ENCODE results near the gene BMF. TPM values are rescaled to one million over a fixed set of nuclear protein-coding genes. Genes with fewer than 3 reads are reported as not detected.

Gene BMF
- polyA plus RNA-seq, 3 donors = 5.6 to 59.6 (median 6.5) TPM

- Mint-ChIP-seq H3K27me3 (ENCODE audit: low read depth in 3 of 3) (peaks cover 0 to 2% (median 0%) of the 10 kb centered on the region in 3 donors), H3K9me3 (no peaks in the 10 kb centered on the region), H3K4me1 (peaks cover 36% of the 10 kb centered on the region), H3K36me3 (peaks cover 16 to 18% of the 10 kb centered on the region in 2 donors), H3K4me3 (peak overlapping the region in 1 of 2 donors; percentile 59), H3K27ac (peak overlapping the region; percentile 1 to 84 (median 56))
- peaks cover 5% of the 10 kb centered on the region for H4K20me1 ChIP-seq (ENCODE audit: insufficient read depth, low read length)
- peak overlapping the region; percentile 1 for H3K4me2 ChIP-seq (replicated peaks; ENCODE audit: extremely low read depth, low read length, poor library complexity, severe bottlenecking)
- 49% methylated on average over 6 of the region's 6 CpGs for WGBS (ENCODE audit: insufficient coverage)
- H3K36me3 ChIP-seq (replicated peaks in 1 of 2; ENCODE audit: control insufficient read depth in 1 of 2, insufficient read depth in 2 of 2, low read length in 2 of 2) = peaks cover 16 to 19% of the 10 kb centered on the region in 2 donors
- no peak overlapping the region for H3K9ac ChIP-seq (ENCODE audit: insufficient read depth, low read length, poor library complexity, severe bottlenecking)
- peak overlapping the region in 1 of 3 experiments; percentile 91 for H3K4me3 ChIP-seq (replicated peaks in 1 of 3; ENCODE audit: low read depth in 2 of 3, low read length in 3 of 3)
- peak overlapping the region in 1 of 2 donors; percentile 5 for H3K27ac ChIP-seq (ENCODE audit: low read depth in 1 of 2, low read length in 2 of 2)
- no peaks in the 10 kb centered on the region for H3K27me3 ChIP-seq (ENCODE audit: control insufficient read depth in 2 of 2, insufficient read depth in 2 of 2, low read length in 2 of 2)
- peaks cover 18 to 34% of the 10 kb centered on the region in 2 donors for H3K4me1 ChIP-seq (ENCODE audit: control insufficient read depth in 1 of 2, insufficient read depth in 2 of 2, low read length in 2 of 2)
- no peak for TF ChIP-seq CTCF (IDR thresholded peaks at IDR 0.05)
- peak overlapping the region; percentile 15 for H2AFZ ChIP-seq (ENCODE audit: insufficient read depth, low read depth, low read length, poor library complexity, severe bottlenecking)
- DNase-seq = no peak
- intact Hi-C loops (cut with micrococcal nuclease) = loop anchor here in 1 of 2 donors (5.0 to 10.0 kb wide), 2 partner anchors 232 to 255 kb away; partner anchors contain the start of gene FSIP1
- peaks cover 32% of the 10 kb centered on the region for H3K79me2 ChIP-seq (ENCODE audit: insufficient read depth, low read length)
- H3K9me3 ChIP-seq (replicated peaks in 1 of 2; ENCODE audit: control insufficient read depth in 1 of 2, insufficient read depth in 1 of 2, low read length in 2 of 2) = no peaks in the 10 kb centered on the region
Measured at GRCh38 chr15:40040293-40040635, 68.4 kb downstream of the BMF start.

GRCh38 chr15:40038638-40039543 lies 69.8 kb downstream of the BMF start, which contains the start of gene SRP14:
Gene SRP14, minus strand, starts transcription at chr15:40039181. Its CDS starts 65 bp downstream, at chr15:40039116.
- Mint-ChIP-seq H3K36me3 (peaks cover 28 to 31% of the 10 kb centered on the region in 2 donors), H3K27ac (peak within 1 kb of the TSS; percentile 94 to 98 (median 97)), H3K4me1 (peaks cover 23% of the 10 kb centered on the region), H3K4me3 (peak within 1 kb of the TSS; percentile 96 to 98), H3K9me3 (no peaks in the 10 kb centered on the region), H3K27me3 (ENCODE audit: low read depth in 3 of 3) (peaks cover 0 to 2% (median 0%) of the 10 kb centered on the region in 3 donors)
- intact Hi-C loops (cut with micrococcal nuclease) = loop anchor here in 1 of 2 donors (2.0 kb wide), 1 partner anchor 122 kb away; the partner anchor contains the start of gene BUB1B
- DNase-seq = peak; percentile 85 to 97 (median 89)
- peaks cover 5% of the 10 kb centered on the region for H4K20me1 ChIP-seq (ENCODE audit: insufficient read depth, low read length)
- H3K4me2 ChIP-seq (replicated peaks; ENCODE audit: extremely low read depth, low read length, poor library complexity, severe bottlenecking) = peak within 1 kb of the TSS; percentile 98
- no peaks in the 10 kb centered on the region for H3K27me3 ChIP-seq (ENCODE audit: control insufficient read depth in 2 of 2, insufficient read depth in 2 of 2, low read length in 2 of 2)
- H2AFZ ChIP-seq (ENCODE audit: insufficient read depth, low read depth, low read length, poor library complexity, severe bottlenecking) = peak within 1 kb of the TSS; percentile 90
- H3K9ac ChIP-seq (ENCODE audit: insufficient read depth, low read length, poor library complexity, severe bottlenecking) = peak within 1 kb of the TSS; percentile 97
- under 1% methylated on average over 47 of the region's 59 CpGs for WGBS (ENCODE audit: insufficient coverage)
- H3K27ac ChIP-seq (ENCODE audit: low read depth in 1 of 2, low read length in 2 of 2) = peak within 1 kb of the TSS; percentile 73 to 93
- peaks cover 32% of the 10 kb centered on the region for H3K79me2 ChIP-seq (ENCODE audit: insufficient read depth, low read length)
- H3K36me3 ChIP-seq (replicated peaks in 1 of 2; ENCODE audit: control insufficient read depth in 1 of 2, insufficient read depth in 2 of 2, low read length in 2 of 2) = peaks cover 30 to 33% of the 10 kb centered on the region in 2 donors
- TF ChIP-seq CTCF (IDR thresholded peaks at IDR 0.05) = no peak
- H3K4me3 ChIP-seq (replicated peaks in 1 of 3; ENCODE audit: low read depth in 2 of 3, low read length in 3 of 3) = peak within 1 kb of the TSS; percentile 71 to 91 (median 73)
- H3K4me1 ChIP-seq (ENCODE audit: control insufficient read depth in 1 of 2, insufficient read depth in 2 of 2, low read length in 2 of 2) = peaks cover 11 to 23% of the 10 kb centered on the region in 2 donors
- no peaks in the 10 kb centered on the region for H3K9me3 ChIP-seq (replicated peaks in 1 of 2; ENCODE audit: control insufficient read depth in 1 of 2, insufficient read depth in 1 of 2, low read length in 2 of 2)

All from CD14-positive monocyte (primary cell).